Endothelial cell of umbilical vein (primary cell): ENCODE data around the gene TARP.

Source experiments
- BruUV-seq: library from RNA; stranded (reverse); fragments of 400-500 nt; replicated peaks from 2 replicates; lab custom pipeline; 2021; lab: Mats Ljungman, UMichigan
- CTCF ChIA-PET: fragments of 300-600, 350-600 bp; sonication (Branson Sonifier 250); formaldehyde crosslinking; loops from one replicate; lab custom pipeline; 2021; ENCODE audit warnings: antibody characterized with exemption, inconsistent platforms; lab: Charles Lee
- POLR2A ChIA-PET: fragments of 300-600, 350-600 bp; sonication (Branson Sonifier 250); formaldehyde crosslinking; loops from one replicate; lab custom pipeline; 2021; ENCODE audit warnings: antibody characterized with exemption, inconsistent platforms; lab: Charles Lee
- DNase-seq: peaks from one replicate; pipeline ENCODE4 v3.0.0-alpha.2; 2011; ENCODE audit warnings: low read depth, low spot score
- FAIRE-seq: peaks from 2 replicates; lab custom pipeline; 2011; peaks lifted over from hg19 to GRCh38; lab: Jason Lieb, UNC
- H2AFZ ChIP-seq: 2 replicates; pipeline ENCODE4 v1.6.0; 2012; ENCODE audit warnings: low read depth, low read length, control low read depth, inconsistent platforms
- H3K27ac ChIP-seq: 2 replicates; pipeline ENCODE4 v1.5.1; 2011; ENCODE audit warnings: low read depth, mild to moderate bottlenecking, control low read depth, low read length, moderate library complexity; ENCODE audit not compliant: insufficient read depth
- H3K27me3 ChIP-seq, 2 experiments: 2 replicates each; pipeline versions ENCODE4 v1.6.0 to v1.6.1; 2011; ENCODE audit warnings: low read length in 2 of 2, mixed read lengths in 1 of 2; ENCODE audit not compliant: control insufficient read depth in 2 of 2, insufficient read depth in 2 of 2
- H3K36me3 ChIP-seq, 2 experiments: 2 replicates in 1 of 2; 3 replicates in 1 of 2; pipeline ENCODE4 v1.5.1; 2011; ENCODE audit warnings: low read length in 2 of 2, mild to moderate bottlenecking in 1 of 2, moderate library complexity in 1 of 2; ENCODE audit not compliant: control insufficient read depth in 2 of 2, insufficient read depth in 2 of 2; ENCODE audit errors: extremely low read depth in 1 of 2
- H3K4me1 ChIP-seq: 3 replicates; pipeline ENCODE4 v1.5.1; 2011; ENCODE audit warnings: mild to moderate bottlenecking, low read length; ENCODE audit not compliant: control insufficient read depth, insufficient read depth; ENCODE audit errors: extremely low read depth
- H3K4me2 ChIP-seq: 2 replicates; pipeline ENCODE4 v1.6.1; 2011; ENCODE audit warnings: low read length, control low read depth, mixed read lengths; ENCODE audit not compliant: insufficient read depth
- H3K4me3 ChIP-seq, 3 experiments: fragments of 200-600 bp in 1 of 3; sonication (generic), shearing (Covaris generic) in 1 of 3; replicated peaks in 1 of 3; 2 replicates each; pipeline ENCODE4 v1.5.1; 2011 to 2016; ENCODE audit warnings: control low read depth in 3 of 3, low read length in 3 of 3, mild to moderate bottlenecking in 2 of 3, inconsistent platforms in 1 of 3, low read depth in 1 of 3, moderate library complexity in 1 of 3; ENCODE audit not compliant: insufficient read depth in 1 of 3
- H3K79me2 ChIP-seq: 2 replicates; pipeline ENCODE4 v1.6.0; 2012; ENCODE audit warnings: low read length, inconsistent platforms; ENCODE audit not compliant: control insufficient read depth, insufficient read depth
- H3K9ac ChIP-seq: replicated peaks from 2 replicates; pipeline ENCODE3; 2011; ENCODE audit warnings: low read length, control low read depth; ENCODE audit not compliant: insufficient read depth; ENCODE audit errors: extremely low read depth
- H3K9me1 ChIP-seq: replicated peaks from 3 replicates; pipeline ENCODE4 v1.6.0; 2011; ENCODE audit warnings: mild to moderate bottlenecking, low read length; ENCODE audit not compliant: control insufficient read depth, insufficient read depth; ENCODE audit errors: extremely low read depth
- H3K9me3 ChIP-seq: replicated peaks from 2 replicates; pipeline ENCODE4 v1.5.1; 2012; ENCODE audit warnings: low read length, inconsistent platforms; ENCODE audit not compliant: control insufficient read depth, insufficient read depth
- H4K20me1 ChIP-seq: replicated peaks from 2 replicates; pipeline ENCODE3; 2011; ENCODE audit warnings: mild to moderate bottlenecking, low read length; ENCODE audit not compliant: control insufficient read depth, insufficient read depth; ENCODE audit errors: extremely low read depth
- JUN ChIP-seq: IDR thresholded peaks from 2 replicates; pipeline ENCODE4 v1.6.1; 2011; ENCODE audit warnings: borderline replicate concordance, low read depth; ENCODE audit not compliant: insufficient read length, insufficient read depth
- MYC ChIP-seq: IDR thresholded peaks from one replicate; pipeline ENCODE4 v1.6.1; 2011; ENCODE audit warnings: mild to moderate bottlenecking, low read depth, low read length
- POLR2A ChIP-seq: IDR thresholded peaks from 2 replicates; pipeline ENCODE4 v1.6.1; 2012; ENCODE audit warnings: low read depth, mild to moderate bottlenecking, control low read depth, low read length
- POLR2AphosphoS5 ChIP-seq: IDR thresholded peaks from 2 replicates; pipeline ENCODE4 v1.6.1; 2012; ENCODE audit warnings: low read depth, mild to moderate bottlenecking, control low read depth, low read length, moderate library complexity; ENCODE audit not compliant: insufficient read depth
- dilution Hi-C: fragments of 300-500 bp; cut with MboI; formaldehyde crosslinking; loops from one replicate; pipeline ENCODE4 v1.15.0; 2019; ENCODE audit warnings: low sequenced_read_pairs; ENCODE audit not compliant: extremely low pct_ligation_motif_present
- intact Hi-C: fragments of 100-400 bp; cut with micrococcal nuclease; formaldehyde crosslinking; loops from one replicate; pipeline ENCODE4 v1.10.0; 2022
- TF ChIP-seq, protein P1 (sequence below), 2 donors: IDR thresholded peaks; 1 replicate in 1 of 2; 2 replicates in 1 of 2; pipeline ENCODE4 v1.5.1; 2011; ENCODE audit warnings: low read length in 2 of 2, mild to moderate bottlenecking in 2 of 2, moderate library complexity in 2 of 2, control low read depth in 1 of 2, inconsistent platforms in 1 of 2, low read depth in 1 of 2; ENCODE audit not compliant: insufficient read depth in 1 of 2; ENCODE audit errors: extremely low read depth in 1 of 2
- TF ChIP-seq, protein P2 (sequence below): IDR thresholded peaks from 2 replicates; pipeline ENCODE4 v1.6.1; 2011; ENCODE audit not compliant: insufficient read depth, insufficient read length

The TARP gene

DNA sequence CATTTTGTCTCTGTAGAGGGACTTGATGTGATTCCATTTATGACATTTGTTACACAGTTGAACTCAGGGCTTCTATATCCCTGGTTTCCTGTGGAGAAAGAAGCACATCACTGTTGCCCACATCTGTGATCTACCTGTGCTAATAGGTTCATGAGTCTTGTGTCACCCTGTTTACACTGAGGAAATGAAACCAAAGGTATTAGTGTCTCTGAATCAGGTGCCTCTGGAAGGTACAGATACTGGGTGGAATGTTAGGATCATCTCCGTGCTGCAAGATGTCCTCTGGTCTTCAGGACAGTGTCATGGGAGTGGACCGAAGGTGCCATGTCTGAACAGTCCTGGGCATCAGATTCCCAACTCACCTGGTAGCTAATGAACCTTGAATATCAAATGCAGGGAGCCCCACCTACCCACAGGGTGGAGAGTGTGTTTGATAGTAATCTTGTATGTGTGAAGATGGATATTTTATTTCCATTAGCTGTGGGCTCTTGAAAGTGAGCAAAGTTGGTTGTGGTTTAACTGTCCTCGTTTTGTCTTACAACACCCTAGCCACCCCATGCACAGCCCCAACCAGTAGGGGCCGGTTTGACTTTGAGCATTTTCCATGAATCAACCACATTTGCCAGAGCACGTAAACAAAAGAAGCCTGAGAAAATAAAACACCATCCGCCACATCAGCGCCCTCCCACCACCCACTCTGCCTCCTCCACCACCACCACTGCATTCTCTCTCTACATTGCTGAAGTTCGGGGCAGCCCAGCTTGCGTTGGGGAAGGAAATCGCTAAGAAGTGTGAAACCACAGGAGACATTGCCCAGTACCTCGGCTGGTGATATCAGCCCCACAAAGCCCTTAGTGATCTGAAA lies 40.7 kb downstream of the TARP start:
- POLR2A ChIA-PET, result no interaction called here
- FAIRE-seq, result no peak

More for the DNA sequence above, 40.7 kb downstream of the TARP start:
- TF ChIP-seq, protein P1, sequence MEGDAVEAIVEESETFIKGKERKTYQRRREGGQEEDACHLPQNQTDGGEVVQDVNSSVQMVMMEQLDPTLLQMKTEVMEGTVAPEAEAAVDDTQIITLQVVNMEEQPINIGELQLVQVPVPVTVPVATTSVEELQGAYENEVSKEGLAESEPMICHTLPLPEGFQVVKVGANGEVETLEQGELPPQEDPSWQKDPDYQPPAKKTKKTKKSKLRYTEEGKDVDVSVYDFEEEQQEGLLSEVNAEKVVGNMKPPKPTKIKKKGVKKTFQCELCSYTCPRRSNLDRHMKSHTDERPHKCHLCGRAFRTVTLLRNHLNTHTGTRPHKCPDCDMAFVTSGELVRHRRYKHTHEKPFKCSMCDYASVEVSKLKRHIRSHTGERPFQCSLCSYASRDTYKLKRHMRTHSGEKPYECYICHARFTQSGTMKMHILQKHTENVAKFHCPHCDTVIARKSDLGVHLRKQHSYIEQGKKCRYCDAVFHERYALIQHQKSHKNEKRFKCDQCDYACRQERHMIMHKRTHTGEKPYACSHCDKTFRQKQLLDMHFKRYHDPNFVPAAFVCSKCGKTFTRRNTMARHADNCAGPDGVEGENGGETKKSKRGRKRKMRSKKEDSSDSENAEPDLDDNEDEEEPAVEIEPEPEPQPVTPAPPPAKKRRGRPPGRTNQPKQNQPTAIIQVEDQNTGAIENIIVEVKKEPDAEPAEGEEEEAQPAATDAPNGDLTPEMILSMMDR (IDR thresholded peaks at IDR 0.05; ENCODE audit: extremely low read depth in 1 of 2, insufficient read depth in 1 of 2, low read depth in 1 of 2, low read length in 2 of 2), result no peak
- TF ChIP-seq POLR2AphosphoS5 (no peak), MYC (no peak), POLR2A (no peak), JUN (no peak)
- TF ChIP-seq, protein P2, sequence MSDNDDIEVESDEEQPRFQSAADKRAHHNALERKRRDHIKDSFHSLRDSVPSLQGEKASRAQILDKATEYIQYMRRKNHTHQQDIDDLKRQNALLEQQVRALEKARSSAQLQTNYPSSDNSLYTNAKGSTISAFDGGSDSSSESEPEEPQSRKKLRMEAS, result no peak
- intact Hi-C loops, result no loop called here
- no peak for DNase-seq
- Histone ChIP-seq H3K4me1 (no peaks in the 10 kb centered on the region), H3K9me3 (no peaks in the 10 kb centered on the region), H3K9me1 (no peaks in the 10 kb centered on the region), H3K79me2 (no peaks in the 10 kb centered on the region), H4K20me1 (no peaks in the 10 kb centered on the region), H3K36me3 (peaks cover 13 to 18% of the 10 kb centered on the region in 2 experiments), H3K27ac (no peak overlapping the region), H3K9ac (no peak overlapping the region), H3K27me3 (no peaks in the 10 kb centered on the region), H3K4me3 (no peak overlapping the region), H3K4me2 (no peak overlapping the region), H2AFZ (no peak overlapping the region)
- no TSS peak for BruUV-seq
- dilution Hi-C loops, result no loop called here
- CTCF ChIA-PET, result interaction anchor here (4.3 kb wide), 1 partner anchor 17 kb away, joined by 26 read pairs; no protein-coding TSS in a partner anchor
